Mucosa of rectum (tissue), 2 donors: ENCODE results near the gene LSMEM2.

Source experiments
- H3K27ac ChIP-seq, 2 donors: one replicate each; pipeline ENCODE4 v1.7.0; 2013; ENCODE audit warnings: inconsistent platforms in 2 of 2, low read depth in 2 of 2, low read length in 2 of 2
- H3K27me3 ChIP-seq, 2 donors: one replicate each; pipeline ENCODE4 v1.7.0; 2013; ENCODE audit warnings: low read length in 2 of 2; ENCODE audit not compliant: control insufficient read depth in 2 of 2, insufficient read depth in 2 of 2
- H3K36me3 ChIP-seq, 2 donors: one replicate each; pipeline ENCODE4 v1.7.0; 2013; ENCODE audit warnings: low read length in 2 of 2; ENCODE audit not compliant: control insufficient read depth in 2 of 2, insufficient read depth in 2 of 2
- H3K4me1 ChIP-seq, 2 donors: one replicate each; pipeline ENCODE4 v1.7.0; 2013; ENCODE audit warnings: low read length in 2 of 2, mild to moderate bottlenecking in 1 of 2; ENCODE audit not compliant: control insufficient read depth in 2 of 2, insufficient read depth in 2 of 2
- H3K4me3 ChIP-seq, 2 donors: one replicate each; pipeline ENCODE4 v1.7.0; 2013; ENCODE audit warnings: low read length in 2 of 2
- H3K9ac ChIP-seq, 2 donors: one replicate each; pipeline ENCODE4 v1.7.0; 2013; ENCODE audit warnings: low read length in 2 of 2, low read depth in 1 of 2, mild to moderate bottlenecking in 1 of 2
- H3K9me3 ChIP-seq, 2 donors: one replicate each; pipeline ENCODE4 v1.7.0; 2013; ENCODE audit warnings: low read length in 2 of 2; ENCODE audit not compliant: control insufficient read depth in 2 of 2
- donor health status: healthy.
- donor health status: Normal muscosa, but diverticular disease.

LSMEM2 gene

GRCh38 chr3:50326182-50326541 is 47.3 kb downstream of the LSMEM2 start:
- H3K27ac ChIP-seq, result no peak overlapping the region
- peaks cover 26 to 30% of the 10 kb centered on the region in 2 donors for H3K36me3 ChIP-seq
- H3K9me3 ChIP-seq, result no peaks in the 10 kb centered on the region
- no peak overlapping the region for H3K4me3 ChIP-seq
- H3K4me1 ChIP-seq, result peaks cover 24 to 29% of the 10 kb centered on the region in 2 donors
- no peak overlapping the region for H3K9ac ChIP-seq
- no peaks in the 10 kb centered on the region for H3K27me3 ChIP-seq

GRCh38 chr3:50327129-50327528 is 48.2 kb downstream of the LSMEM2 start:
- H3K4me3 ChIP-seq, result peak overlapping the region; percentile 74 to 90
- H3K4me1 ChIP-seq, result peaks cover 19 to 24% of the 10 kb centered on the region in 2 donors
- H3K9ac ChIP-seq, result peak overlapping the region; percentile 90 to 92
- H3K27me3 ChIP-seq, result no peaks in the 10 kb centered on the region
- peaks cover 33 to 39% of the 10 kb centered on the region in 2 donors for H3K36me3 ChIP-seq
- H3K27ac ChIP-seq, result peak overlapping the region in 1 of 2 donors; percentile 85
- H3K9me3 ChIP-seq, result no peaks in the 10 kb centered on the region

GRCh38 chr3:50327943-50328691 is 49.2 kb downstream of the LSMEM2 start, which contains the start of gene TUSC2:
Gene TUSC2, minus strand, starts transcription at chr3:50328223. Its CDS starts 124 bp downstream, at chr3:50328099.
- peaks cover 33 to 40% of the 10 kb centered on the region in 2 donors for H3K36me3 ChIP-seq
- peak within 1 kb of the TSS; percentile 90 to 92 for H3K9ac ChIP-seq
- peaks cover 14 to 16% of the 10 kb centered on the region in 2 donors for H3K4me1 ChIP-seq
- peak within 1 kb of the TSS; percentile 74 to 90 for H3K4me3 ChIP-seq
- H3K9me3 ChIP-seq, result no peaks in the 10 kb centered on the region
- H3K27me3 ChIP-seq, result no peaks in the 10 kb centered on the region
- peak within 1 kb of the TSS; percentile 79 to 85 for H3K27ac ChIP-seq

GRCh38 chr3:50330330-50330729 is 51.4 kb downstream of the LSMEM2 start:
- no peak overlapping the region for H3K27ac ChIP-seq
- H3K4me1 ChIP-seq, result peaks cover 28 to 29% of the 10 kb centered on the region in 2 donors
- no peak overlapping the region for H3K4me3 ChIP-seq
- H3K36me3 ChIP-seq, result peaks cover 33 to 42% of the 10 kb centered on the region in 2 donors
- no peaks in the 10 kb centered on the region for H3K27me3 ChIP-seq
- no peaks in the 10 kb centered on the region for H3K9me3 ChIP-seq
- H3K9ac ChIP-seq, result no peak overlapping the region

- Histone ChIP-seq H3K9ac (no peak overlapping the region), H3K36me3 (peaks cover 24 to 31% of the 10 kb centered on the region in 2 donors), H3K4me1 (peaks cover 39 to 40% of the 10 kb centered on the region in 2 donors), H3K4me3 (no peak overlapping the region), H3K9me3 (no peaks in the 10 kb centered on the region), H3K27ac (no peak overlapping the region), H3K27me3 (no peaks in the 10 kb centered on the region)
Observed at GRCh38 chr3:50331364-50331907, 52.5 kb downstream of the LSMEM2 start.

GRCh38 chr3:50333744-50334328 is 54.9 kb downstream of the LSMEM2 start:
- peak overlapping the region; percentile 26 to 34 for H3K9ac ChIP-seq
- peaks cover 35 to 41% of the 10 kb centered on the region in 2 donors for H3K4me1 ChIP-seq
- no peaks in the 10 kb centered on the region for H3K9me3 ChIP-seq
- no peak overlapping the region for H3K4me3 ChIP-seq
- H3K36me3 ChIP-seq, result peaks cover 24 to 31% of the 10 kb centered on the region in 2 donors
- peak overlapping the region; percentile 44 to 48 for H3K27ac ChIP-seq
- H3K27me3 ChIP-seq, result no peaks in the 10 kb centered on the region

GRCh38 chr3:50334339-50335075 is 55.6 kb downstream of the LSMEM2 start:
- Histone ChIP-seq H3K4me3 (no peak overlapping the region), H3K27me3 (no peaks in the 10 kb centered on the region), H3K36me3 (peaks cover 21 to 29% of the 10 kb centered on the region in 2 donors), H3K9me3 (no peaks in the 10 kb centered on the region), H3K9ac (peak overlapping the region; percentile 26 to 34), H3K4me1 (peaks cover 35 to 42% of the 10 kb centered on the region in 2 donors), H3K27ac (peak overlapping the region; percentile 44 to 48)

GRCh38 chr3:50336452-50337174 is 57.7 kb downstream of the LSMEM2 start:
- Histone ChIP-seq H3K27ac (peak overlapping the region; percentile 96 to 99), H3K9ac (peak overlapping the region; percentile 94), H3K27me3 (no peaks in the 10 kb centered on the region), H3K4me1 (peaks cover 46 to 56% of the 10 kb centered on the region in 2 donors), H3K4me3 (peak overlapping the region; percentile 76 to 85), H3K36me3 (peaks cover 2 to 8% of the 10 kb centered on the region in 2 donors), H3K9me3 (no peaks in the 10 kb centered on the region)

- Histone ChIP-seq H3K4me1 (peaks cover 46 to 58% of the 10 kb centered on the region in 2 donors), H3K4me3 (peak overlapping the region; percentile 76 to 85), H3K27ac (peak overlapping the region; percentile 96 to 99), H3K9ac (peak overlapping the region; percentile 94), H3K27me3 (no peaks in the 10 kb centered on the region), H3K36me3 (peaks cover 0 to 2% of the 10 kb centered on the region in 2 donors), H3K9me3 (no peaks in the 10 kb centered on the region)
Observed at GRCh38 chr3:50337175-50337861, 58.4 kb downstream of the LSMEM2 start.
